Measurements from ENCODE around the gene NFKBIE. TPM values are rescaled to one million over a fixed set of nuclear protein-coding genes. Genes with fewer than 3 reads are reported as not detected.

NFKBIE gene
- total and polyA plus RNA-seq, 7 donors: 4.7 to 16.2 (median 10.0) TPM

- DNase-seq: no peak
- 95% methylated on average over 8 of the region's 8 CpGs for WGBS, 2 donors
- H3K36me3 ChIP-seq: peaks cover 0 to 13% (median 5%) of the 10 kb centered on the region in 4 donors
- no peaks in the 10 kb centered on the region for H3K27me3 ChIP-seq
- H3K9me3 ChIP-seq: no peaks in the 10 kb centered on the region
- intact Hi-C loops (cut with DNase I): no loop called here
- H3K4me1 ChIP-seq: peaks cover 0 to 38% (median 37%) of the 10 kb centered on the region in 4 donors
- no peak for TF ChIP-seq CTCF (IDR thresholded peaks at IDR 0.05)
- no peak for TF ChIP-seq POLR2AphosphoS5 (IDR thresholded peaks at IDR 0.05)
- no peak for TF ChIP-seq POLR2A (IDR thresholded peaks at IDR 0.05)
- TF ChIP-seq EP300 (IDR thresholded peaks at IDR 0.05): no peak
- H3K4me3 ChIP-seq: no peak overlapping the region
- H3K27ac ChIP-seq: no peak overlapping the region
Measured at GRCh38 chr6:44261581-44261980, 3.8 kb downstream of the NFKBIE start.

GRCh38 chr6:44260451-44261297, 4.7 kb downstream of the NFKBIE start:
- Histone ChIP-seq H3K9me3 (no peaks in the 10 kb centered on the region), H3K4me1 (peaks cover 0 to 47% (median 46%) of the 10 kb centered on the region in 4 donors), H3K4me3 (no peak overlapping the region), H3K27ac (no peak overlapping the region), H3K27me3 (no peaks in the 10 kb centered on the region), H3K36me3 (peaks cover 0 to 13% (median 5%) of the 10 kb centered on the region in 4 donors)
- intact Hi-C loops (cut with DNase I): no loop called here
- TF ChIP-seq POLR2AphosphoS5 (IDR thresholded peaks at IDR 0.05): no peak
- no peak for TF ChIP-seq POLR2A (IDR thresholded peaks at IDR 0.05)
- no peak for TF ChIP-seq CTCF (IDR thresholded peaks at IDR 0.05)
- TF ChIP-seq EP300 (IDR thresholded peaks at IDR 0.05): no peak
- 90 to 92% methylated on average over 6 of the region's 6 CpGs for WGBS, 2 donors
- DNase-seq: no peak

- Histone ChIP-seq H3K27ac (no peak overlapping the region), H3K27me3 (no peaks in the 10 kb centered on the region), H3K4me1 (peaks cover 0 to 47% (median 45%) of the 10 kb centered on the region in 4 donors), H3K9me3 (no peaks in the 10 kb centered on the region), H3K4me3 (no peak overlapping the region), H3K36me3 (peaks cover 3 to 19% (median 11%) of the 10 kb centered on the region in 4 donors)
- no peak for DNase-seq
- TF ChIP-seq CTCF (IDR thresholded peaks at IDR 0.05): no peak
- no peak for TF ChIP-seq POLR2AphosphoS5 (IDR thresholded peaks at IDR 0.05)
- TF ChIP-seq EP300 (IDR thresholded peaks at IDR 0.05): no peak
- no peak for TF ChIP-seq POLR2A (IDR thresholded peaks at IDR 0.05)
- intact Hi-C loops (cut with DNase I): no loop called here
- WGBS, 2 donors: 92 to 93% methylated on average over 8 of the region's 8 CpGs
Measured at GRCh38 chr6:44260011-44260410, 5.3 kb downstream of the NFKBIE start.

- DNase-seq: no peak
- TF ChIP-seq POLR2AphosphoS5 (IDR thresholded peaks at IDR 0.05) (no peak), EP300 (IDR thresholded peaks at IDR 0.05) (no peak), CTCF (IDR thresholded peaks at IDR 0.05) (no peak), POLR2A (IDR thresholded peaks at IDR 0.05) (no peak)
- Histone ChIP-seq H3K9me3 (no peaks in the 10 kb centered on the region), H3K36me3 (peaks cover 12 to 30% (median 22%) of the 10 kb centered on the region in 4 donors), H3K27me3 (no peaks in the 10 kb centered on the region), H3K4me1 (peaks cover 0 to 41% (median 34%) of the 10 kb centered on the region in 4 donors), H3K4me3 (no peak overlapping the region), H3K27ac (no peak overlapping the region)
- intact Hi-C loops (cut with DNase I): loop anchor here (5.0 kb wide), 1 partner anchor 162 kb away; no protein-coding TSS in a partner anchor
- 89 to 92% methylated on average over 3 of the region's 3 CpGs for WGBS, 2 donors
Measured at GRCh38 chr6:44258921-44259320, 6.4 kb downstream of the NFKBIE start.
